AG09309 (cell line): ENCODE data around the gene EYA3.
A peak's percentile ranks its signal among the peaks of the same experiment; 100 is the strongest.

Experiments used
- DNase-seq: peaks from one replicate; pipeline ENCODE4 v3.0.0-alpha.2; 2010; ENCODE audit warnings: low read depth
- H3K4me3 ChIP-seq: 2 replicates; pipeline ENCODE4 v1.5.1; 2011; ENCODE audit warnings: mild to moderate bottlenecking, low read depth, low read length, moderate library complexity; ENCODE audit not compliant: control insufficient read depth
- TF ChIP-seq, protein P1 (sequence below): IDR thresholded peaks from 2 replicates; pipeline ENCODE4 v1.5.1; 2011; ENCODE audit warnings: mild to moderate bottlenecking, low read depth, low read length, inconsistent platforms; ENCODE audit not compliant: insufficient read depth, control insufficient read depth; ENCODE audit errors: missing control alignments

Gene EYA3

DNA sequence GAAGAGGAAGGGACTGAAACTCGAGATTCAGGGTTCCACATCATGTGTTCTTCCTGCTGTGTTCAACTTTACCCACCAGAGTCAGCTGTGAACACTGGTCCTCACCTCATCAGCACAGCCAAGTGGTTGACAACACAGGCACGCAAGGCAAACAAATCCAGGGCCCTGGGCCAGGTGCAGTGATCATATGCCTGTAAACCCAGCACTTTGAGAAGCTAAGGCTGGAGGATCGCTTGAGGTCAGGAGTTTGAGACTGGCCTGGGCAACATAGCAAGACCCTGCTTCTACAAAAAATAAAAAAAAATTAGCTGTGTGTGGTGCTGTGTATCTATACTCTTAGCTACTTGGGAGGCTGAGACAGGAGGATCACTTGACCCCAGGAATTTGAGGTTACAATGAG, 137.0 kb downstream of the EYA3 start:
- H3K4me3 ChIP-seq, result no peak overlapping the region
- no peak for DNase-seq
- TF ChIP-seq, protein P1, sequence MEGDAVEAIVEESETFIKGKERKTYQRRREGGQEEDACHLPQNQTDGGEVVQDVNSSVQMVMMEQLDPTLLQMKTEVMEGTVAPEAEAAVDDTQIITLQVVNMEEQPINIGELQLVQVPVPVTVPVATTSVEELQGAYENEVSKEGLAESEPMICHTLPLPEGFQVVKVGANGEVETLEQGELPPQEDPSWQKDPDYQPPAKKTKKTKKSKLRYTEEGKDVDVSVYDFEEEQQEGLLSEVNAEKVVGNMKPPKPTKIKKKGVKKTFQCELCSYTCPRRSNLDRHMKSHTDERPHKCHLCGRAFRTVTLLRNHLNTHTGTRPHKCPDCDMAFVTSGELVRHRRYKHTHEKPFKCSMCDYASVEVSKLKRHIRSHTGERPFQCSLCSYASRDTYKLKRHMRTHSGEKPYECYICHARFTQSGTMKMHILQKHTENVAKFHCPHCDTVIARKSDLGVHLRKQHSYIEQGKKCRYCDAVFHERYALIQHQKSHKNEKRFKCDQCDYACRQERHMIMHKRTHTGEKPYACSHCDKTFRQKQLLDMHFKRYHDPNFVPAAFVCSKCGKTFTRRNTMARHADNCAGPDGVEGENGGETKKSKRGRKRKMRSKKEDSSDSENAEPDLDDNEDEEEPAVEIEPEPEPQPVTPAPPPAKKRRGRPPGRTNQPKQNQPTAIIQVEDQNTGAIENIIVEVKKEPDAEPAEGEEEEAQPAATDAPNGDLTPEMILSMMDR, result no peak

DNA sequence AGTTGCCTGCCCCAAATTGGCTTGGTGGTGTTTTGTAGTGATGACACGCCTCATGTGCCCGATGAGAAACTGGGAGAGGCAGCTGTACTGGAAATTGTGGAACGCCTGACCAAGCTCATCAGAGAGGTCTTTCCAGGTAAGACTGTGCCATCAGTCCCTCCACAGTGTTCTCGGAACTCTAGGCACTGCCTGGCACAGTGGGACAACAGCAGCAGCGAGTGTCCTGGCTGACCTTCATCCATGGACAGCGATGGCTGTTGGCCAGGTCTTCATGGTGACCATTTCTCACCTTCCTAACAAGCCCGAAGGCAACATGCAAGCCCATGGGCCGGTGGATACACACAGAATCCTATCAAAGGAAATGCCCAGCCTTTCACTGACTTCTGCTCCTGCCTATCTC, 139.4 kb downstream of the EYA3 start:
- no peak for DNase-seq
- TF ChIP-seq, protein P1, result no peak
- H3K4me3 ChIP-seq, result no peak overlapping the region

DNA sequence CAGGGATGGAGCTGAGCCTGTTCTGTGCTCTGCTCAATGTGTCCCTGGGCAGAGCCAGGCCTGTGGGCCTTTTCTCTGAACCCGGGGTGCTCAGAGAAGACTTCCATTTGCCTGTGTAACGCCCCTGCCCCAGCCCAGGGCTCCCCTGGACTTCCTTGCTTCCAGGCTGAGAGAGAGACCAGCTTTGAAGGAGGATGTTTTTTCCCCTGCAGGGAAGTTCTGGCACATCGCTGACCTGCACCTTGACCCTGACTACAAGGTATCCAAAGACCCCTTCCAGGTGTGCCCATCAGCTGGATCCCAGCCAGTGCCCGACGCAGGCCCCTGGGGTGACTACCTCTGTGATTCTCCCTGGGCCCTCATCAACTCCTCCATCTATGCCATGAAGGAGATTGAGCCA, 143.4 kb downstream of the EYA3 start:
- H3K4me3 ChIP-seq, result no peak overlapping the region
- DNase-seq, result no peak
- TF ChIP-seq, protein P1, result no peak

DNA sequence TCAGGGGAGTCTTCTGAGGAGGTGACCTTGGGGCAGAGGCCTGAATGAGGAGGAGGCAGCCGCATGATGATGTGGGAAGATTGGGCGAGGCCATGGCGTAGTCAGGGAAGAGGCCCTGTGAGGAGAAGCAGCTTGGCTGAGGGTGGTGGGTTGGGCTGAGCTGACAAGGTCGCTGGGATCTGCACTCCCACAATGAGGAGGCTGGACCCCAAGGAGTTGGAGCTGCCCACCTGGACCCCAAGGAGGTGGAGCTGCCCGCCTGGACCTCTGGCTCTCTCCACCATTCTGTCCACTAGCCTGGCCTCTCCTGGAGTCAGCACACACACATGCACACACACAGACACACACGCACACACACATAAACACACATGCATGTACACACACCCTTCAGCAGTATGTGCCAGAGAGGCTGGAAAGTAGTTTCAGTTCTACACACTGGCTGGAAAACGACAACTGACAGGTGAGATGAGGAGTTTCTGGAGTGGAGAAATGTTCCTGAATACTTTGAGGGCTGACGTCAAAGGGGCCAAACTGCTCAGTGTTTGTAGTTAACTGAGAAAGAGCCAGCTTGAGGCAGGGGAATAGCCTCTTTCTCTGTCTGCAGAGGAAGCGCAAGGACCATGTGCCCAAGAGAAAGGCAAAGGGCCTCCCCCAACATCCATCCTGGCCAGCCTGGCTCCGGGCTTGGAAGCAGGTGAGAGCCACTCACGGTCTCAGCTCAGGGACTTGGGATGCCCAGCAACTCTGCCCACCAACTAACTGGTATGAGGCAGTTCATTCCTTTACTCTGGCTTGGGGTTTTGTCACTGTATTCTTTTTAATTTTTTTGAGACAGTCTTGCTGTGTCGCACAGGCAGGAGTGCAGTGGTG, 146.5 kb downstream of the EYA3 start:
- TF ChIP-seq, protein P1, result no peak
- no peak overlapping the region for H3K4me3 ChIP-seq
- DNase-seq, result no peak

DNA sequence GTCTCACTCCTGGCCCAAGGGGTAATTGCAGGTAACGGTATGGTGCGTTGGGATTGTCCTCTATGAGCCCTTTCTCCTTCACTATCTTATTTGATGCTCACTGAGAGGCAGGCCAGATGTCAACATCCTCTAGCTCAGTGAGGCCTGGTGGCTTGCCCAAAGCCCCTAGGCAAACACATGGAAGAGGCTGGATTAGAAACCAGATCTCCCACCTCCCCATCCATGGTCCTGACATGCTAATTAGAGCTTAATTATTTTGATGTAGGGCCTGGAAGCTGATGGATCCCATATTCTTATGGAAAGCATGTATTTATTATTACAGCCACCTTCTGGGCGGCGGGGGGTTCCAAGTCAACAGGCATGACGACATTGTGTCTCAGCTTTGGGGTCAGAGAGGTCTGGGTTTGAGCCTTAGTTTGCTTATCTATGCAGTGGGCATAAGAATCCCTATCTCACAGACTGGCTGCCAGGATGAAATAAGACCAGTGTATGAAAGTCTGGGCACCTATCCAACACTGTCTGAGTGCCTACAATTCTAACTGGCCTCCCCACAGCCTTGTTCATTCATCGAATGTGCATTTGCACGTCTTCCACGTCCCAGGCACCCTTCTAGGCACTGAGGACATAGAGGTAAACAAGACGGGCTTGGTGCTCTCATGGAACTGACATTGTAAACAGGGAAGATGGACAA, 147.4 kb downstream of the EYA3 start:
- TF ChIP-seq, protein P1, result no peak
- no peak overlapping the region for H3K4me3 ChIP-seq
- DNase-seq, result no peak

DNA sequence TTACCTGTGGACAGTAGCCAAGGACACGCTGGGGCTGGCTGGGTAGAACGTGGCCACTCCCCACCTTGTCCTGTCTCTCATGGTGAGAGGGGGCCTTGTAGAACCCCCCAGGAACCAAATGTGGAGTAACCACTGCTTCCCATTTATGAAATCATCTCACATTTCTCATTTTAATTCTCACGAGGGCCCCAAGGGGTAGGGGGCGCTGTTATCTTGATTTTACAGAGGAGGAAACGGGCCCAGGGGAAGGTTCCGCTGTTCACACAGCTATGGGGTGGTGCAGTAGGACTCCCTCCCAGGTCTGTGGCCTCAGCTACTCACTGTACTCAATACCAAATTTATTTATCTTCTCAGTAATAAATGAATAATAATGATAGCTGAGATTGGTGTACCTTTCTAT, 148.1 kb downstream of the EYA3 start:
- DNase-seq, result no peak
- TF ChIP-seq, protein P1, result peak; percentile 43
- H3K4me3 ChIP-seq, result no peak overlapping the region

DNA sequence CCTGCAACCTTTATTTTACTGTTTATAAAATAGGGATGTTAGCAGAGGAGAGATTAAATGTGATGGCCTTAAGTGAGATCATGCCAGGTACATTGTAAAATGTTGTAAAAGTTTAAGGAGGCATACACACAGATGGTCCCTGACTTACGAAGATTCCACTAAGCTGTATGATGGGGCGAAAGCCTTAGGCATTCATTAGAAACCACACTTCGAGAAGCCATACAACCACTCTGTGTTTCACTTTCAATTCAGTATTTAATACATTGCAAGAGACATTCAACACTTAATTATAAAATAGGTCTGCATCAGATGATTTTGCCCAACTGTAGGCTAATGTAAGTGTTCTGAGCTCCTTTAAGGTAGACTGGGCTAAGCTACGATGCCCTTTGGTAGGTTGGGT, 149.9 kb downstream of the EYA3 start:
- TF ChIP-seq, protein P1, result no peak

More for the DNA sequence above, 149.9 kb downstream of the EYA3 start:
- DNase-seq, result no peak
- no peak overlapping the region for H3K4me3 ChIP-seq
